HepG2 (cell line): ENCODE data around the gene TUBG1. TPM values are rescaled to one million over a fixed set of nuclear protein-coding genes. Genes with fewer than 3 reads are reported as not detected.

Experiments used
- ELF4 ChIP-seq: sonication (generic); formaldehyde crosslinking; IDR thresholded peaks from 2 replicates; pipeline ENCODE4 v1.5.0; 2020; ENCODE audit warnings: missing genetic modification reagents, mild to moderate bottlenecking, moderate library complexity, borderline replicate concordance
- EP300 ChIP-seq, 3 experiments: sonication (generic) in 1 of 3; formaldehyde crosslinking in 1 of 3; IDR thresholded peaks; 2 replicates each; pipeline versions ENCODE4 v1.5.1 to v1.6.1; 2011 to 2020; ENCODE audit warnings: low read depth in 2 of 3, low read length in 2 of 3, borderline replicate concordance in 1 of 3, improper control_type of control experiment in 1 of 3, mild to moderate bottlenecking in 1 of 3, missing genetic modification reagents in 1 of 3, moderate library complexity in 1 of 3
- FOXO4 ChIP-seq: sonication (generic); formaldehyde crosslinking; conservative IDR thresholded peaks from 2 replicates; pipeline ENCODE4 v1.8.1; 2023; ENCODE audit warnings: missing genetic modification reagents
- GATAD2A ChIP-seq: IDR thresholded peaks from 2 replicates; pipeline ENCODE4 v1.6.1; 2016
- HNF1A ChIP-seq, 2 experiments: sonication (generic) in 1 of 2; formaldehyde crosslinking in 1 of 2; IDR thresholded peaks; 2 replicates each; pipeline versions ENCODE4 v1.4.0 to v1.6.1; 2016 to 2020; ENCODE audit warnings: borderline replicate concordance in 1 of 2, low read depth in 1 of 2, mild to moderate bottlenecking in 1 of 2, missing genetic modification reagents in 1 of 2
- HNRNPH1 ChIP-seq: fragments of 200-400 bp; formaldehyde crosslinking; optimal IDR thresholded peaks from 2 replicates; pipeline ENCODE3; 2017; ENCODE audit warnings: mild to moderate bottlenecking, low read depth, low read length
- KDM1A ChIP-seq: IDR thresholded peaks from 2 replicates; pipeline ENCODE4 v1.6.1; 2016; ENCODE audit warnings: missing compliant biosample characterization
- RFXANK ChIP-seq: IDR thresholded peaks from 2 replicates; pipeline ENCODE4 v1.6.1; 2016
- TBL1XR1 ChIP-seq: fragments of 150-350 bp; IDR thresholded peaks from 2 replicates; pipeline ENCODE4 v1.6.1; 2014; ENCODE audit warnings: borderline replicate concordance, low read length; ENCODE audit not compliant: partially characterized antibody
- THAP9 ChIP-seq: sonication (generic); formaldehyde crosslinking; IDR thresholded peaks from 2 replicates; pipeline ENCODE4; 2020; ENCODE audit warnings: missing genetic modification reagents, mild to moderate bottlenecking, borderline replicate concordance
- THYN1 ChIP-seq: sonication (generic); formaldehyde crosslinking; IDR thresholded peaks from 2 replicates; pipeline ENCODE4 v1.8.1; 2023; ENCODE audit warnings: low read depth, mild to moderate bottlenecking, moderate library complexity, missing genetic modification reagents, borderline replicate concordance
- ZNF512 ChIP-seq: sonication (generic); formaldehyde crosslinking; IDR thresholded peaks from 2 replicates; pipeline ENCODE4 v1.4.0; 2020; ENCODE audit warnings: mild to moderate bottlenecking, missing genetic modification reagents
- ZNF550 ChIP-seq: sonication (generic); formaldehyde crosslinking; IDR thresholded peaks from 2 replicates; pipeline ENCODE4 v1.4.0; 2020; ENCODE audit warnings: mild to moderate bottlenecking, missing genetic modification reagents, borderline replicate concordance
- ZNF790 ChIP-seq: sonication (generic); formaldehyde crosslinking; IDR thresholded peaks from 2 replicates; pipeline ENCODE4 v1.8.0; 2022; ENCODE audit warnings: missing genetic modification reagents, mild to moderate bottlenecking, borderline replicate concordance
- ZSCAN21 ChIP-seq: sonication (generic); formaldehyde crosslinking; IDR thresholded peaks from 2 replicates; pipeline ENCODE4 v1.8.0; 2022; ENCODE audit warnings: mild to moderate bottlenecking, missing genetic modification reagents, moderate library complexity, borderline replicate concordance
- polyA plus RNA-seq, 8 experiments: library from polyadenylated mRNA; depleted of rRNA in 3 of 8; stranded (reverse) in 7 of 8; unstranded in 1 of 8; fragments of >200 nt; fragmentation: Illumina TruSeq in 4 of 8; extraction: Trizol in 4 of 8; gene quantifications; 2 replicates each; pipeline versions ENCODE4 v1.2.1 to v1.2.3, GENCODE V29; 2011 to 2016; ENCODE audit warnings: low read depth in 4 of 8, missing spikeins in 1 of 8, mixed read lengths in 1 of 8; ENCODE audit not compliant: insufficient read depth in 1 of 8
- total RNA-seq, 5 experiments: library from RNA; depleted of rRNA; stranded (reverse); fragments of >200 nt; fragmentation: Illumina TruSeq; extraction: Trizol; gene quantifications; 2 replicates each; pipeline ENCODE4 v1.2.3, GENCODE V29; 2016; ENCODE audit warnings: low read depth in 1 of 5

TUBG1 gene
- total and polyA plus RNA-seq, 2 of the 13 experiments (the other 11 are each of a cell fraction or from before 2014, with no cell fraction given): 74.1 to 137 TPM

- no peak for TF ChIP-seq FOXO4
- peak; percentile 80; the same call in 1 of the 2 replicates for TF ChIP-seq ZNF790 (CRISPR knock-in tag)
- no peak; the same call in 1 of the 2 replicates for TF ChIP-seq HNF1A (IDR thresholded peaks at IDR 0.05; ENCODE audit: low read depth)
- peak; percentile 55; the same call in 1 of the 2 replicates for TF ChIP-seq HNF1A (CRISPR knock-in tag; IDR thresholded peaks at IDR 0.05; ENCODE audit: borderline replicate concordance)
- peak; percentile 22; the same call in 1 of the 2 replicates for TF ChIP-seq ZSCAN21 (CRISPR knock-in tag)
- peak; percentile 10; the same call in 1 of the 2 replicates for TF ChIP-seq ZNF550 (CRISPR knock-in tag)
- 0 out of 2 replicates have a peak, but pooled peaks have one; percentile 57 for TF ChIP-seq ZNF512 (CRISPR knock-in tag)
- peak; percentile 22 for TF ChIP-seq HNRNPH1
- TF ChIP-seq GATAD2A (CRISPR knock-in tag): peak; percentile 65; the same call in 1 of the 2 replicates
- TF ChIP-seq EP300 (IDR thresholded peaks at IDR 0.05; ENCODE audit: low read depth in 2 of 2, low read length in 2 of 2): 0 out of 4 replicates have a peak, but pooled peaks of 1 of the 2 experiments have one; percentile 24
- peak; percentile 60; the same call in 1 of the 2 replicates for TF ChIP-seq EP300 (CRISPR knock-in tag; IDR thresholded peaks at IDR 0.05; ENCODE audit: borderline replicate concordance)
- TF ChIP-seq KDM1A (CRISPR knock-in tag): no peak; the same call in 1 of the 2 replicates
- TF ChIP-seq THYN1 (CRISPR knock-in tag): 0 out of 2 replicates have a peak, but pooled peaks have one; percentile 60
- TF ChIP-seq TBL1XR1: peak; percentile 37
- peak; percentile 80; the same call in 1 of the 2 replicates for TF ChIP-seq RFXANK (CRISPR knock-in tag)
- TF ChIP-seq ELF4 (CRISPR knock-in tag): peak; percentile 81; the same call in 1 of the 2 replicates
- peak; percentile 68; the same call in 1 of the 2 replicates for TF ChIP-seq THAP9
Observed at GRCh38 chr17:42577532-42578281, 31.8 kb upstream of the TUBG1 start, which contains the start of gene PSMC3IP (continued).
